Panc1 (cell line): ENCODE data around the gene RNF144B. TPM values are rescaled to one million over a fixed set of nuclear protein-coding genes. Genes with fewer than 3 reads are reported as not detected.

Experiments
- ATAC-seq: fragments of 200-7000 bp; cut with Tn5 transposase; 2 replicates; pipeline ENCODE4 v1.9.1; 2020; ENCODE audit warnings: mild to moderate bottlenecking, moderate library complexity
- BruUV-seq: library from RNA; stranded (reverse); fragments of 400-500 nt; replicated peaks from 2 replicates; lab custom pipeline; 2021; lab: Mats Ljungman, UMichigan
- CTCF ChIA-PET: fragments of 300-600 bp; sonication (Branson Sonifier 250); formaldehyde crosslinking; loops from one replicate; lab custom pipeline; 2022; ENCODE audit warnings: antibody characterized with exemption; lab: Charles Lee
- POLR2A ChIA-PET: fragments of 300-600 bp; sonication (Branson Sonifier 250); formaldehyde crosslinking; loops from one replicate; lab custom pipeline; 2022; ENCODE audit warnings: antibody characterized with exemption; lab: Charles Lee
- DNase-seq: peaks from one replicate; pipeline ENCODE4 v3.0.0-alpha.2; 2010; ENCODE audit warnings: low read depth, low spot score
- H3K27ac ChIP-seq: 2 replicates; pipeline ENCODE4 v1.5.1; 2011; ENCODE audit warnings: mild to moderate bottlenecking, low read length, inconsistent platforms
- H3K27me3 ChIP-seq: fragments of 200-500 bp; sonication (Bioruptor generic); 2 replicates; pipeline ENCODE4 v1.6.0; 2014; ENCODE audit warnings: low read length, inconsistent platforms; ENCODE audit not compliant: control insufficient read depth, insufficient read depth
- H3K36me3 ChIP-seq: fragments of 200-500 bp; sonication (Bioruptor generic); 2 replicates; pipeline ENCODE4 v1.5.1; 2014; ENCODE audit warnings: inconsistent platforms, mild to moderate bottlenecking, low read length, moderate library complexity; ENCODE audit not compliant: control insufficient read depth, insufficient read depth
- H3K4me1 ChIP-seq: 2 replicates; pipeline ENCODE4 v1.5.1; 2011; ENCODE audit warnings: inconsistent platforms, mild to moderate bottlenecking, low read length, moderate library complexity; ENCODE audit not compliant: control insufficient read depth, insufficient read depth
- H3K4me3 ChIP-seq, 2 experiments: 2 replicates each; pipeline ENCODE4 v1.5.1; 2011 to 2012; ENCODE audit warnings: low read depth in 2 of 2, low read length in 2 of 2, mild to moderate bottlenecking in 2 of 2, inconsistent platforms in 1 of 2, moderate library complexity in 1 of 2
- H3K9me3 ChIP-seq: fragments of 200-500 bp; sonication (Bioruptor generic); 2 replicates; pipeline ENCODE4 v1.5.1; 2014; ENCODE audit warnings: low read depth, mild to moderate bottlenecking, inconsistent platforms, low read length, moderate library complexity; ENCODE audit not compliant: control insufficient read depth, insufficient read depth
- CTCF ChIP-seq: fragments of 450-650 bp; IDR thresholded peaks from 2 replicates; pipeline ENCODE4 v1.5.1; 2017; ENCODE audit warnings: mild to moderate bottlenecking
- POLR2AphosphoS5 ChIP-seq: IDR thresholded peaks from 2 replicates; pipeline ENCODE4 v1.6.1; 2012; ENCODE audit warnings: mild to moderate bottlenecking, low read depth, low read length, moderate library complexity
- REST ChIP-seq, 2 experiments: IDR thresholded peaks; 2 replicates each; pipeline ENCODE4 v1.6.1; 2011 to 2012; ENCODE audit warnings: low read depth in 2 of 2, control low read depth in 1 of 2, low read length in 1 of 2, mild to moderate bottlenecking in 1 of 2, moderate library complexity in 1 of 2; ENCODE audit not compliant: insufficient read depth in 1 of 2
- SIN3A ChIP-seq: IDR thresholded peaks from 2 replicates; pipeline ENCODE4 v1.6.1; 2012; ENCODE audit warnings: low read depth, mild to moderate bottlenecking, low read length, moderate library complexity, borderline replicate concordance; ENCODE audit not compliant: insufficient read depth
- TCF7L2 ChIP-seq: IDR thresholded peaks from 2 replicates; pipeline ENCODE4 v1.6.1; 2011; ENCODE audit warnings: mild to moderate bottlenecking, low read depth, low read length, inconsistent platforms
- in situ Hi-C: cut with HindIII; loops from 2 replicates; pipeline ENCODE4 v1.10.0; 2016; ENCODE audit warnings: low sequenced_read_pairs, low pct_unique_long_range_greater_than_20kb
- intact Hi-C: fragments of 100-400 bp; cut with micrococcal nuclease; formaldehyde crosslinking; loops from one replicate; pipeline ENCODE4 v1.10.0; 2022; ENCODE audit not compliant: unreplicated experiment
- total RNA-seq: library from RNA; stranded (reverse); gene quantifications from one replicate; pipeline ENCODE4 v1.2.1, GENCODE V29; 2021; ENCODE audit not compliant: unreplicated experiment

RNF144B gene
- total RNA-seq, 1 experiment from 2014 or later, result 5.6 TPM

- TF ChIP-seq SIN3A (no peak), TCF7L2 (no peak), REST (IDR thresholded peaks at IDR 0.05; ENCODE audit: insufficient read depth in 1 of 2, low read depth in 2 of 2, low read length in 1 of 2) (no peak), POLR2AphosphoS5 (no peak), CTCF (no peak)
- Histone ChIP-seq H3K36me3 (no peaks in the 10 kb centered on the region), H3K4me1 (no peaks in the 10 kb centered on the region), H3K27ac (no peak overlapping the region), H3K4me3 (no peak overlapping the region), H3K9me3 (no peaks in the 10 kb centered on the region), H3K27me3 (no peaks in the 10 kb centered on the region)
- ChIA-PET POLR2A (no interaction called here), CTCF (no interaction called here)
- no TSS peak for BruUV-seq
- DNase-seq, result no peak
- intact Hi-C loops, result no loop called here
- ATAC-seq, result no peak
- in situ Hi-C loops, result no loop called here
Observed at GRCh38 chr6:18423426-18423825, 36.3 kb downstream of the RNF144B start.

DNA sequence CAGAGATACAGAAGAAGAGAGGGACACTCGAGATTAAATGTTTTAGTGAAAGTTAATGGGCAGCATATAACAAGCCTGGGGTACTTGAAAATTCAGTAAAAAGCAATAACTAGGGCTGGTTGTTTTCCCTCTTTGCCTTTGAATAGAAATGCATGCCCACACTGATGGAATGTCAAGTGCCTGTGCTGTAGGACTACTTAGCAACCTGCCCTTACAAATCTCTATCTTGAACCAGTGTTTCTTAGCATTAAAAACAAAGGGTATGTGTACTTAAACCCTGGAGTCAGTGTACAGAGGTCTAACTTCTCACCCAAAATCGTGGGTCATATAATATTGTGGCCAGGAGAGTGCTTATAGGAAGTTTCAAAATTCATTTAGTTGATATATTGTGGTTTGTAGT is 37.1 kb downstream of the RNF144B start:
- ATAC-seq, result no peak
- TF ChIP-seq TCF7L2 (no peak), SIN3A (no peak), REST (IDR thresholded peaks at IDR 0.05; ENCODE audit: insufficient read depth in 1 of 2, low read depth in 2 of 2, low read length in 1 of 2) (no peak), CTCF (no peak), POLR2AphosphoS5 (no peak)
- Histone ChIP-seq H3K9me3 (no peaks in the 10 kb centered on the region), H3K4me1 (no peaks in the 10 kb centered on the region), H3K27ac (no peak overlapping the region), H3K36me3 (no peaks in the 10 kb centered on the region), H3K27me3 (no peaks in the 10 kb centered on the region), H3K4me3 (no peak overlapping the region)
- intact Hi-C loops (no loop called here), in situ Hi-C loops (no loop called here)
- ChIA-PET CTCF (no interaction called here), POLR2A (no interaction called here)
- BruUV-seq, result no TSS peak
- DNase-seq, result no peak
